Left lung (tissue), 14 donors: Measurements from ENCODE around the gene RFPL2. TPM values are rescaled to one million over a fixed set of nuclear protein-coding genes. Genes with fewer than 3 reads are reported as not detected.

Source experiments
- ATAC-seq: fragments of 200-7000 bp; cut with Tn5 transposase; one replicate; pipeline ENCODE4 v1.9.1; 2020; ENCODE audit warnings: moderate library complexity
- DNase-seq, 4 donors: peaks; one replicate each; pipeline ENCODE4 v3.0.0-alpha.2; 2013 to 2020
- H3K27ac ChIP-seq, 2 donors: fragments of 200-600 bp; sonication (generic) in 1 of 2; one replicate each; pipeline versions ENCODE4 v1.5.0 to v1.8.0; 2020 to 2021
- H3K27me3 ChIP-seq, 2 donors: fragments of 200-600 bp; sonication (generic) in 1 of 2; one replicate each; pipeline versions ENCODE4 v1.5.0 to v1.8.0; 2020 to 2021
- H3K36me3 ChIP-seq, 2 donors: fragments of 200-600 bp; sonication (generic) in 1 of 2; one replicate each; pipeline versions ENCODE4 v1.5.0 to v1.8.0; 2020 to 2021
- H3K4me1 ChIP-seq, 2 donors: fragments of 200-600 bp; one replicate each; pipeline ENCODE4 v1.8.0; 2021
- H3K4me3 ChIP-seq, 2 donors: fragments of 200-600 bp; sonication (generic) in 1 of 2; one replicate each; pipeline versions ENCODE4 v1.5.0 to v1.8.0; 2020 to 2021; ENCODE audit warnings: mild to moderate bottlenecking in 1 of 2
- H3K9me3 ChIP-seq, 2 donors: fragments of 200-600 bp; sonication (generic) in 1 of 2; one replicate each; pipeline versions ENCODE4 v1.5.0 to v1.8.0; 2020 to 2021
- intact Hi-C, 2 donors: fragments of 100-400 bp; cut with DNase I; formaldehyde crosslinking; loops; one replicate each; pipeline versions ENCODE4 v1.11.2 to v1.14.2; 2022
- long read RNA-seq, 12 donors: library from polyadenylated mRNA in 2 of 12; unstranded in 2 of 12; transcript quantifications; one replicate each; pipeline ENCODE4 v2.0.0 and lab custom pipeline, GENCODE V29; 2019 to 2026
- polyA plus RNA-seq, 6 donors: library from polyadenylated mRNA; unstranded; fragments of 120-200 nt; gene quantifications; one replicate each; pipeline ENCODE4 v1.2.1, GENCODE V29; 2013; ENCODE audit not compliant: insufficient read length in 6 of 6
- total RNA-seq, 2 donors: library from RNA; stranded (reverse); fragmentation: NEBNext Ultra II Directional; extraction: Animal tissue kit (Norgen Biotek cat#: 25700); gene quantifications; one replicate each; pipeline ENCODE4 v1.2.1, GENCODE V29; 2021
- TF ChIP-seq, protein P1 (sequence below), 2 donors: fragments of 200-600 bp; sonication (generic) in 1 of 2; IDR thresholded peaks; one replicate each; pipeline versions ENCODE4 v1.5.0 to v1.8.0; 2021; ENCODE audit warnings: antibody characterized with exemption in 2 of 2
- donor health status: DM: no; HTN: yes; CAD: no.
- donor health status: DM: no; HTN: no; CAD: no.

The RFPL2 gene
- total RNA-seq (not detected), polyA plus RNA-seq (under 1 TPM in 3 of 6 donors, not detected in 3; 0.11 to 0.21 (median 0.15) TPM)
- long read RNA-seq, donor 1, result 0 reads
- long read RNA-seq, donor 2, result 0 reads
- long read RNA-seq, donor 3, result 0 reads
- long read RNA-seq, donor 4, result 0 reads
- long read RNA-seq, donor 5, result 0 reads
- long read RNA-seq, donor 6, result 0 reads
- long read RNA-seq, donor 7, result 0 reads
- long read RNA-seq, donor 8, result 0 reads
- long read RNA-seq, donor 9, result 0 reads
- long read RNA-seq, donor 10, result 0 reads
- long read RNA-seq, donor 11, result 0 reads
- long read RNA-seq, donor 12, result 0 reads

DNA sequence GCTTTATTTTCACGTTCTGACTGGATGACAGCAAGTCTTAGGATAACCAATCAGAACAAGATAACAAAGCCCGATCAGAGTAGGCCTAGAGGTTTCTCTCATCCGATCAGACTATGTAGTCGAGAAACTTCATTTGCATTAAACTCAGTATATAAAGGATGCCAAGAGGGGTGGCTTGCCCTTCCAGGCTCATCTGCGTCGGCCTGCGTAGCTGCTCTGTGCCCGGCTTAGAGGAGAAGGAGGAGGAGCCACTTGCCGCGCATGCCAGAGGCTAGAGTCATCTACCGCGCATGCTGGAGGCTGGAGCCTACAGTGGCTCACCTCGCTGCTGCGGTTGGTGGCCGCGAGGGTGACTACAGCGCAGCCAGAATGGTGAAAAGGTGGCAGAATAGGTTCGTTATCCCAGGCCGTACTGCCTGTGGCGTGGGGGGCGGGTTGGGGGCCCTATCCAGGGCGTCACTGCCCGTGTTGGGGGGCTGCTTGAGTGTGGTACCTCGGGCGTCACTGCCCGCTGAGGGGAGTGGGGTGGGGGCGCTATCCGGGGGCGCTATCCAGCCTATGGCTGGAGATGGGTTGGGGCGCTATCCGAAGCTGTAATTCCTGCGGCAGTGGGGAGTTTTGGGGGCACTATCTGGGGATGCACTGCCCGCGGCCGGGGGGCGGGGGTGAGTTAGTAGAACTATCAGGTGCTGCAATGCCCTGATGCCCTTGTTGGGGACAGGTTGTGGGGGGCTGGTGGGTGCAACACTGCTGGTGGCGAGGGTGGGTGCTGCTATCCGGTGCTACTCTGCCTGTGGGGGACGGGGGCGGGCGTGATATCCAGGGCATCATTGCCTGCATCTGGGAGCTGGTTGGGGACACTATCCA is at the start of gene RFPL2:
RFPL2 (minus strand) TSS at position 218 of the 867 bp plus-strand sequence. CDS start 2,622 bp downstream, outside the sequence.
- peaks cover 17 to 55% of the 10 kb centered on the region in 2 donors for H3K27me3 ChIP-seq
- intact Hi-C loops, result no loop called here
- H3K4me1 ChIP-seq, result peaks cover 6 to 36% of the 10 kb centered on the region in 2 donors
- DNase-seq (peak in 2 of 4 donors; percentile 19 to 89), ATAC-seq (peak; percentile 52)
- H3K4me3 ChIP-seq, result peak within 1 kb of the TSS in 1 of 2 donors; percentile 26
- no peaks in the 10 kb centered on the region for H3K36me3 ChIP-seq
- H3K27ac ChIP-seq, result no peak within 1 kb of the TSS
- no peaks in the 10 kb centered on the region for H3K9me3 ChIP-seq
- TF ChIP-seq, protein P1, sequence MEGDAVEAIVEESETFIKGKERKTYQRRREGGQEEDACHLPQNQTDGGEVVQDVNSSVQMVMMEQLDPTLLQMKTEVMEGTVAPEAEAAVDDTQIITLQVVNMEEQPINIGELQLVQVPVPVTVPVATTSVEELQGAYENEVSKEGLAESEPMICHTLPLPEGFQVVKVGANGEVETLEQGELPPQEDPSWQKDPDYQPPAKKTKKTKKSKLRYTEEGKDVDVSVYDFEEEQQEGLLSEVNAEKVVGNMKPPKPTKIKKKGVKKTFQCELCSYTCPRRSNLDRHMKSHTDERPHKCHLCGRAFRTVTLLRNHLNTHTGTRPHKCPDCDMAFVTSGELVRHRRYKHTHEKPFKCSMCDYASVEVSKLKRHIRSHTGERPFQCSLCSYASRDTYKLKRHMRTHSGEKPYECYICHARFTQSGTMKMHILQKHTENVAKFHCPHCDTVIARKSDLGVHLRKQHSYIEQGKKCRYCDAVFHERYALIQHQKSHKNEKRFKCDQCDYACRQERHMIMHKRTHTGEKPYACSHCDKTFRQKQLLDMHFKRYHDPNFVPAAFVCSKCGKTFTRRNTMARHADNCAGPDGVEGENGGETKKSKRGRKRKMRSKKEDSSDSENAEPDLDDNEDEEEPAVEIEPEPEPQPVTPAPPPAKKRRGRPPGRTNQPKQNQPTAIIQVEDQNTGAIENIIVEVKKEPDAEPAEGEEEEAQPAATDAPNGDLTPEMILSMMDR (IDR thresholded peaks at IDR 0.05), result no peak

DNA sequence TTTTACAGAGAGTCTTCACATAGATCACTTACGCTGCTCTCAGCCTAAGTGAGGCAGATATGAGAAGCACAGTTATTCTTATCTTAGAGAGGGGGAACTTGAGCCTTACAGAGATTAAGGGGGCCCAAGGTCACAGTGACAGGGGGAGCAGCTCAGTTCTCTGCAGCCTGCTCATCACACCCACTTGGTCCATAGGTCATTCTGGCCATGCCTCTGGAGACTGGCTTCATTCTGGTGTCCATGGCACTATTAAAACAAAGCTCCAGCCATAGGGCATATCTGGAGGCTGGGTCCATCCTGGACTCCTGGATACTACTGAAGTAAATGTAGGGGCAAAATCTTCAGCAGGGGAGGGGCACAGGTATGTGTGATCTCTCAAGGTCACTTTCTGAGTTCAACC is 44.4 kb upstream of the RFPL2 start:
- TF ChIP-seq, protein P1 (IDR thresholded peaks at IDR 0.05), result no peak
- H3K4me3 ChIP-seq, result no peak overlapping the region
- intact Hi-C loops, result no loop called here
- H3K4me1 ChIP-seq, result no peaks in the 10 kb centered on the region
- ATAC-seq (no peak), DNase-seq (no peak)
- H3K27ac ChIP-seq, result no peak overlapping the region
- no peaks in the 10 kb centered on the region for H3K9me3 ChIP-seq
- H3K27me3 ChIP-seq, result no peaks in the 10 kb centered on the region
- H3K36me3 ChIP-seq, result no peaks in the 10 kb centered on the region

DNA sequence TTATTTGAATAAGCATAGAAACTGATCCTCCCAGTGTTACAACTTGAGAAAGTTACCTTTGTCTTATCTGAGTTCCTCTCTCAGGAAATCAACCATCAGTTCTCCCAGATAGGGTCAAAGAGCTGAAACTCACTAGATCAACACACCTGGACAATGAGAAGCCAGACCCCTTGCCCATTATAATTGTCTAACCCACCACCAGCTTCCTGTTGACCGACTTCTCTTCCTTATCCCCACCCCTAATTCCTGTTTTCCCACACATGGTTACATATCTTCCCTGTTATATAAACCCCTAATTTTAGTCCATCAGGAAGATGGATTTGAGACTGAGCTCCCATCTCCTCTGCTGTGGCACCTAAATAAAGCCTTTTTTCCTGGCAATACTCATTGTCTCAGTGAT is 43.4 kb upstream of the RFPL2 start:
- Histone ChIP-seq H3K27ac (no peak overlapping the region), H3K4me1 (no peaks in the 10 kb centered on the region), H3K27me3 (no peaks in the 10 kb centered on the region), H3K36me3 (no peaks in the 10 kb centered on the region), H3K4me3 (no peak overlapping the region), H3K9me3 (no peaks in the 10 kb centered on the region)
- TF ChIP-seq, protein P1 (IDR thresholded peaks at IDR 0.05), result no peak
- no peak for DNase-seq
- intact Hi-C loops, result no loop called here
- no peak for ATAC-seq

DNA sequence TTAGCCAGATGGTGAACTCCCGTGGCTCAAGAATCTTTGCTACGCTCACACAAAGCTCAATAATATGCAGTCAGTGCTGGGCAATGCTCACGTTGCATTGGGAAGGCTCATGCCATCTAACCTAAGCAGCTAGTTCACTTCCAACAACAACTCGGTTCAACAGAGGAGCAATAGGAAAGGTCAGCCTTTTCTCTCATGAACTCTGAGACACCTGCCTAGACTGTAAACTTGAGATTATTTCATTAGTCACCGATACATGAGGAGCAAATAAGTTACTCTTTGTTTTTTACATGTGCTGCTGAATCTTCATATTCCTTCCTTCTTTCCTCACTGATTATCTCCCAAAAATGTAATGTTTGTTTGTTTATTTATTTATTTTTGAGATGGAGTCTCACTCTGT is 41.3 kb upstream of the RFPL2 start:
- H3K27ac ChIP-seq, result no peak overlapping the region
- no peak for ATAC-seq
- no peaks in the 10 kb centered on the region for H3K36me3 ChIP-seq
- TF ChIP-seq, protein P1 (IDR thresholded peaks at IDR 0.05), result no peak
- intact Hi-C loops, result no loop called here
- no peaks in the 10 kb centered on the region for H3K4me1 ChIP-seq
- no peak overlapping the region for H3K4me3 ChIP-seq
- H3K9me3 ChIP-seq, result no peaks in the 10 kb centered on the region
- DNase-seq, result no peak
- no peaks in the 10 kb centered on the region for H3K27me3 ChIP-seq

DNA sequence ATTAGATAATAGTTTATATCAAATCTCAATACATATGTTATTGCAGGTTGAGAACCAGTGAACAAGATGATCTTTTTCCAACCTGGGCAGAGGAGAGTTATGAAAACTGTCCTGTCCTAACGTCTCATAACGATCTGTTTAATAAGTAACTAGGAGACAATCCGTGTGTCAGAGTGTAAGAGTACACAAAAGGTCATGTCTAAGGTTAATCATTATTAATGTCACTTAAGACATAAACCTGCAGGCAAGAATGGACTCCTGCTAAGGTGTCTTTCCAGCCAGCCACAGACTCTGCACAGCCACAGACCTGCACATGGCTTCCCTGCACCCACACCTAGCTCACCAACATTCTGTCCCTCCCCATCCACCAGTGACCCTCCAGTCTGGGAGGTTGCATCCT is 40.2 kb upstream of the RFPL2 start:
- H3K4me3 ChIP-seq, result no peak overlapping the region
- H3K27me3 ChIP-seq, result no peaks in the 10 kb centered on the region
- no peak overlapping the region for H3K27ac ChIP-seq
- no peaks in the 10 kb centered on the region for H3K36me3 ChIP-seq
- TF ChIP-seq, protein P1 (IDR thresholded peaks at IDR 0.05), result no peak
- no peaks in the 10 kb centered on the region for H3K4me1 ChIP-seq
- intact Hi-C loops, result no loop called here
- no peaks in the 10 kb centered on the region for H3K9me3 ChIP-seq
- ATAC-seq (no peak), DNase-seq (no peak)
